K562 (cell line): ENCODE data around the gene PUS7L. TPM values are rescaled to one million over a fixed set of nuclear protein-coding genes. Genes with fewer than 3 reads are reported as not detected.

Experiments used
- BDP1 ChIP-seq: IDR thresholded peaks from 3 replicates; pipeline ENCODE4 v1.6.1; 2011; ENCODE audit not compliant: insufficient read length, insufficient read depth
- C11orf30 ChIP-seq: fragments of 450-650 bp; IDR thresholded peaks from 2 replicates; pipeline ENCODE4 v1.6.1; 2016; ENCODE audit warnings: low read depth, mild to moderate bottlenecking
- CBFA2T2 ChIP-seq: fragments of 450-650 bp; conservative IDR thresholded peaks from 2 replicates; pipeline ENCODE4 v1.6.1; 2017; ENCODE audit warnings: mild to moderate bottlenecking
- CBX5 ChIP-seq: IDR thresholded peaks from 2 replicates; pipeline ENCODE4 v1.6.1; 2014; ENCODE audit warnings: low read depth, borderline replicate concordance
- ELK1 ChIP-seq: sonication (generic); formaldehyde crosslinking; IDR thresholded peaks from 2 replicates; pipeline ENCODE4 v1.8.1; 2022; ENCODE audit warnings: missing genetic modification reagents
- FOXM1 ChIP-seq, 2 experiments: fragments of 450-650 bp in 1 of 2; sonication (generic) in 1 of 2; formaldehyde crosslinking in 1 of 2; IDR thresholded peaks; 2 replicates each; pipeline versions ENCODE4 v1.6.1 to v1.9.0; 2017 to 2022; ENCODE audit warnings: low read depth in 2 of 2, mild to moderate bottlenecking in 2 of 2, missing genetic modification reagents in 1 of 2, moderate library complexity in 1 of 2
- IFI16 ChIP-seq: fragments of 250-450 bp; sonication (Bioruptor Pico); IDR thresholded peaks from 2 replicates; pipeline ENCODE4 v2.1.2; 2022; ENCODE audit warnings: mild to moderate bottlenecking, inconsistent platforms
- KLF1 ChIP-seq: fragments of 450-650 bp; IDR thresholded peaks from 2 replicates; pipeline ENCODE4 v1.6.1; 2016; ENCODE audit warnings: missing genetic modification characterization, missing compliant biosample characterization
- MAX ChIP-seq: sonication (generic); formaldehyde crosslinking; IDR thresholded peaks from 2 replicates; pipeline ENCODE4 v1.9.0; 2022; ENCODE audit warnings: mild to moderate bottlenecking, missing genetic modification reagents
- POLR2A ChIP-seq: fragments of 450-650 bp; conservative IDR thresholded peaks from 2 replicates; pipeline ENCODE4 v1.6.1; 2016
- SIN3A ChIP-seq, 2 experiments: fragments of 150-350 bp in 1 of 2; IDR thresholded peaks; 2 replicates each; pipeline ENCODE4 v1.6.1; 2011 to 2016; ENCODE audit warnings: borderline replicate concordance in 2 of 2, low read depth in 2 of 2, low read length in 2 of 2, mild to moderate bottlenecking in 2 of 2, moderate library complexity in 2 of 2; ENCODE audit not compliant: control insufficient read depth in 1 of 2
- SLC30A9 ChIP-seq: fragments of 250-450 bp; sonication (Bioruptor Pico); IDR thresholded peaks from 2 replicates; pipeline ENCODE4 v1.8.0; 2022; ENCODE audit warnings: mild to moderate bottlenecking, moderate library complexity
- SP1 ChIP-seq: sonication (generic); formaldehyde crosslinking; IDR thresholded peaks from 2 replicates; pipeline ENCODE4 v1.8.1; 2022; ENCODE audit warnings: mild to moderate bottlenecking, missing genetic modification reagents
- ZBTB1 ChIP-seq: sonication (generic); formaldehyde crosslinking; IDR thresholded peaks from 2 replicates; pipeline ENCODE4 v1.8.1; 2023; ENCODE audit warnings: missing genetic modification reagents, low read depth, mild to moderate bottlenecking, borderline replicate concordance
- ZKSCAN3 ChIP-seq: fragments of 250-450 bp; sonication (Bioruptor Pico); IDR thresholded peaks from 2 replicates; pipeline ENCODE4 v1.4.0; 2020
- ZNF140 ChIP-seq: fragments of 250-450 bp; sonication (Bioruptor Pico); IDR thresholded peaks from 2 replicates; pipeline ENCODE4 v1.8.0; 2021; ENCODE audit warnings: moderate library complexity, mild to moderate bottlenecking, inconsistent platforms
- ZNF165 ChIP-seq: fragments of 250-450 bp; sonication (Bioruptor Pico); IDR thresholded peaks from 2 replicates; pipeline ENCODE4 v1.4.0; 2020; ENCODE audit warnings: borderline replicate concordance
- ZNF444 ChIP-seq: fragments of 250-450 bp; sonication (Bioruptor Pico); IDR thresholded peaks from 2 replicates; pipeline ENCODE4 v1.4.0; 2020; ENCODE audit warnings: mild to moderate bottlenecking, moderate library complexity
- ZNF511 ChIP-seq: sonication (generic); formaldehyde crosslinking; IDR thresholded peaks from 2 replicates; pipeline ENCODE4 v1.8.0; 2022; ENCODE audit warnings: mild to moderate bottlenecking, missing genetic modification reagents
- ZNF551 ChIP-seq: fragments of 250-450 bp; sonication (Bioruptor Pico); IDR thresholded peaks from 2 replicates; pipeline ENCODE4 v1.5.0; 2021; ENCODE audit warnings: mild to moderate bottlenecking, moderate library complexity
- ZNF57 ChIP-seq: fragments of 450-650 bp; formaldehyde crosslinking; IDR thresholded peaks from 2 replicates; pipeline ENCODE4 v1.4.0; 2020; ENCODE audit warnings: mild to moderate bottlenecking, moderate library complexity
- ZNF592 ChIP-seq: fragments of 450-650 bp; IDR thresholded peaks from 2 replicates; pipeline ENCODE4 v1.6.1; 2017; ENCODE audit warnings: antibody characterized with exemption, mild to moderate bottlenecking
- polyA plus RNA-seq, 8 experiments: library from polyadenylated mRNA; depleted of rRNA in 4 of 8; stranded (reverse) in 5 of 8; unstranded in 3 of 8; fragments of >200 nt; fragmentation: Nextera tagmentation in 2 of 8; fragmentation: Illumina TruSeq in 1 of 8; extraction: Ambion mirVana in 2 of 8; extraction: Trizol in 1 of 8; gene quantifications; 2 replicates each; pipeline versions ENCODE4 v1.2.1 to v1.2.3, GENCODE V29; 2011 to 2014; ENCODE audit warnings: inconsistent platforms in 1 of 8, missing spikeins in 1 of 8
- total RNA-seq, 7 experiments: library from RNA; depleted of rRNA in 6 of 7; stranded (reverse); fragments of >200 nt in 6 of 7; fragmentation: Illumina TruSeq in 2 of 7; extraction: Trizol in 2 of 7; gene quantifications; 2 replicates each; pipeline versions ENCODE4 v1.2.1 to v1.2.3, GENCODE V29; 2011 to 2021; ENCODE audit warnings: low replicate concordance in 1 of 7

The PUS7L gene
- total and polyA plus RNA-seq, 9 of the 15 experiments (the other 6 are each of a cell fraction or from before 2014, with no cell fraction given): 10.8 to 53.3 (median 25.2) TPM

GRCh38 chr12:43758728-43759563 is at the start of gene PUS7L, which contains the start of gene IRAK4 (continued):
- no peak for TF ChIP-seq ELK1 (CRISPR knock-in tag)
- TF ChIP-seq ZNF551 (CRISPR knock-in tag): no peak
- no peak for TF ChIP-seq IFI16 (CRISPR knock-in tag)
- no peak for TF ChIP-seq ZBTB1 (CRISPR knock-in tag)
- no peak for TF ChIP-seq ZNF444 (CRISPR knock-in tag)
- TF ChIP-seq POLR2A: peak; percentile 86
- TF ChIP-seq FOXM1 (IDR thresholded peaks at IDR 0.05; ENCODE audit: low read depth): no peak
- TF ChIP-seq FOXM1 (CRISPR knock-in tag; IDR thresholded peaks at IDR 0.05; ENCODE audit: low read depth): 0 out of 2 replicates have a peak, but pooled peaks have one; percentile 43
- TF ChIP-seq BDP1: no peak
- TF ChIP-seq ZNF165 (CRISPR knock-in tag): no peak
- no peak for TF ChIP-seq ZNF511 (CRISPR knock-in tag)
- 0 out of 2 replicates have a peak, but pooled peaks have one; percentile 8 for TF ChIP-seq MAX (CRISPR knock-in tag)
- no peak for TF ChIP-seq ZNF592
- no peak for TF ChIP-seq CBFA2T2
- peak; percentile 23 to 65; a peak in 1 of 4 replicates for TF ChIP-seq SIN3A (IDR thresholded peaks at IDR 0.05; ENCODE audit: borderline replicate concordance in 2 of 2, control insufficient read depth in 1 of 2, low read depth in 2 of 2, low read length in 2 of 2)
- no peak; the same call in none of the 2 replicates for TF ChIP-seq C11orf30
- no peak for TF ChIP-seq KLF1 (tag)
- no peak for TF ChIP-seq ZNF140
- TF ChIP-seq CBX5: no peak
- no peak for TF ChIP-seq ZKSCAN3 (CRISPR knock-in tag)
- no peak for TF ChIP-seq SLC30A9 (CRISPR knock-in tag)
- TF ChIP-seq SP1 (CRISPR knock-in tag): peak; percentile 58; the same call in 1 of the 2 replicates
- no peak for TF ChIP-seq ZNF57
